OCI-LY7 (cell line): ENCODE results near the gene ABCA3.

Experiments
- CTCF ChIP-seq: fragments of 200-600 bp; sonication (generic); conservative IDR thresholded peaks from 2 replicates; pipeline ENCODE4 v1.5.1; 2014; ENCODE audit warnings: mild to moderate bottlenecking, antibody characterized with exemption, low read length, moderate library complexity, mixed read lengths
- EZH2phosphoT487 ChIP-seq: fragments of 200-600 bp; sonication (generic); IDR thresholded peaks from 2 replicates; pipeline ENCODE4 v1.6.1; 2018; ENCODE audit warnings: low read depth, borderline replicate concordance, mild to moderate bottlenecking, mixed run types, antibody characterized with exemption, low read length, moderate library complexity, mixed read lengths

GRCh38 chr16:2384426-2384825 lies 43.9 kb upstream of the ABCA3 start:
- TF ChIP-seq CTCF: no peak
- no peak for TF ChIP-seq EZH2phosphoT487
